SK-N-SH treated with all-trans-retinoic acid at 6 μM for 48 hours (cell line): Measurements from ENCODE around the gene CNIH1.

ENCODE experiments used
- ATAC-seq: fragments of 200-7000 bp; cut with Tn5 transposase; 3 replicates; pipeline ENCODE4 v1.9.1; 2020; ENCODE audit warnings: mild to moderate bottlenecking, moderate library complexity
- ARNTL ChIP-seq: fragments of 450-650 bp; formaldehyde crosslinking; IDR thresholded peaks from 2 replicates; pipeline ENCODE4 v1.5.0; 2020; ENCODE audit warnings: low read depth, mild to moderate bottlenecking, moderate library complexity, borderline replicate concordance
- BACH2 ChIP-seq: fragments of 250-450 bp; sonication (Bioruptor Pico); IDR thresholded peaks from 2 replicates; pipeline ENCODE4 v1.9.0; 2021; ENCODE audit warnings: mild to moderate bottlenecking, borderline replicate concordance
- CREB5 ChIP-seq: fragments of 250-450 bp; sonication (Bioruptor Pico); IDR thresholded peaks from 2 replicates; pipeline ENCODE4 v1.5.1; 2020; ENCODE audit warnings: low read depth, mild to moderate bottlenecking, moderate library complexity
- CSDC2 ChIP-seq: fragments of 250-450 bp; sonication (Bioruptor Pico); IDR thresholded peaks from 2 replicates; pipeline ENCODE4 v1.5.0; 2020; ENCODE audit warnings: mild to moderate bottlenecking, moderate library complexity
- ESRRG ChIP-seq: fragments of 250-450 bp; sonication (Bioruptor Pico); IDR thresholded peaks from 2 replicates; pipeline ENCODE4 v1.6.1; 2021; ENCODE audit warnings: mild to moderate bottlenecking
- ISL1 ChIP-seq: fragments of 250-450 bp; sonication (Bioruptor Pico); IDR thresholded peaks from 2 replicates; pipeline ENCODE4 v2.1.2; 2022; ENCODE audit warnings: mild to moderate bottlenecking, moderate library complexity
- OSR1 ChIP-seq: fragments of 250-450 bp; sonication (Bioruptor Pico); IDR thresholded peaks from 2 replicates; pipeline ENCODE4 v1.8.0; 2022; ENCODE audit warnings: moderate library complexity, mild to moderate bottlenecking, inconsistent platforms
- PATZ1 ChIP-seq: fragments of 250-450 bp; sonication (Bioruptor Pico); IDR thresholded peaks from 2 replicates; pipeline ENCODE4 v1.8.0; 2020; ENCODE audit warnings: mild to moderate bottlenecking, moderate library complexity, borderline replicate concordance
- POU6F1 ChIP-seq: fragments of 250-450 bp; sonication (Bioruptor Pico); IDR thresholded peaks from 2 replicates; pipeline ENCODE4 v1.8.0; 2021; ENCODE audit warnings: low read depth, mild to moderate bottlenecking, moderate library complexity, borderline replicate concordance
- TCF4 ChIP-seq: fragments of 250-450 bp; sonication (Bioruptor Pico); IDR thresholded peaks from 2 replicates; pipeline ENCODE4 v1.8.0; 2021; ENCODE audit warnings: mild to moderate bottlenecking, moderate library complexity, borderline replicate concordance
- TSHZ2 ChIP-seq: fragments of 250-450 bp; sonication (Bioruptor Pico); IDR thresholded peaks from 2 replicates; pipeline ENCODE4 v1.5.0; 2020; ENCODE audit warnings: mild to moderate bottlenecking, moderate library complexity
- ZFP30 ChIP-seq: fragments of 450-650 bp; formaldehyde crosslinking; IDR thresholded peaks from 2 replicates; pipeline ENCODE4 v1.5.0; 2022; ENCODE audit warnings: mild to moderate bottlenecking, moderate library complexity
- ZNF565 ChIP-seq: fragments of 450-650 bp; formaldehyde crosslinking; conservative IDR thresholded peaks from 2 replicates; pipeline ENCODE4 v1.5.0; 2020; ENCODE audit warnings: low read depth, mild to moderate bottlenecking, moderate library complexity

CNIH1 gene

DNA sequence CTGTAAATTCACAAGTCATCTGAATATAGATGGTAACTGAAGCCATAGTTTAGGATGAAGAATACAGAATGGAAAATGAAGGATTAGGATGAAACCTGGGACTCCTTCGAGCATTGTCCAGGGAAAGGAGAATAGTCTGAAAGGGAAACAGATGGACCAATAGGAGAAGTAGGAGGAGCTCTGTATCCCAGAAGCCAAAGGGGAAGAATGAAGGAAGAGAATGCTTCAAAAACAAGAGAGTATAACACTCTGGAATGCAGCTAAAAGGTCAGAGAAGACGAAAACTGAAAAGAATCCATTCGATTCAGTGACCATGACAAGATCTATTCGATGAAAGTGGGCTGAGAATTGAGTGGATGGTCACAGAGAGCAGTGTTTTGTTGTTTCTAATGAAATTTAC, 46.6 kb upstream of the CNIH1 start:
- TF ChIP-seq OSR1 (CRISPR knock-in tag), result no peak
- no peak for TF ChIP-seq PATZ1
- no peak for TF ChIP-seq TSHZ2 (CRISPR knock-in tag)
- TF ChIP-seq ZFP30, result no peak
- TF ChIP-seq ESRRG (CRISPR knock-in tag), result no peak
- TF ChIP-seq CREB5 (CRISPR knock-in tag), result no peak
- peak; percentile 74 for ATAC-seq

DNA sequence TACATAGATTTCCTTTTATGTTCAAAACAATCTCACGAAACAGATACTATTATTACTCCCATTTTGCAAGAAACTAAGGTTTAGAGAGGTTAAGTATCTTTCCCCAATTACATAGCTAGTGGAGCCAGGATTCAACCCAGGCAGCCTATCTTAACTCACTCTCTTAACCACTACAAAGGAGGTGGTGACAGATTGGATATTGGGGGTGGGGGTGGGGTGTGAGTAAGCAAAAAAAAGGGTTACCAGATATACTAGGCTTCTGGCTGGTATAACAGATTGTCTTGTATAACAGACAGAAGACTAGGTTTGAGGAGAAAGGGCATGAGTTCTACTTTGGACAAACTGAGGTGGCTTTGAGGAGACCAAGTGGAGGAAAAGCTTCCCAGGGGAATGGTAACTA, 45.5 kb upstream of the CNIH1 start:
- ATAC-seq, result no peak
- no peak for TF ChIP-seq ARNTL (CRISPR knock-in tag)
- no peak for TF ChIP-seq ISL1 (CRISPR knock-in tag)
- TF ChIP-seq ESRRG (CRISPR knock-in tag), result no peak
- no peak for TF ChIP-seq BACH2 (CRISPR knock-in tag)
- TF ChIP-seq ZNF565 (CRISPR knock-in tag), result no peak
- TF ChIP-seq CREB5 (CRISPR knock-in tag), result no peak
- TF ChIP-seq PATZ1, result no peak
- no peak for TF ChIP-seq TCF4
- no peak for TF ChIP-seq CSDC2 (CRISPR knock-in tag)

GRCh38 chr14:54483846-54484245, 42.7 kb upstream of the CNIH1 start:
- TF ChIP-seq ZFP30 (no peak), POU6F1 (CRISPR knock-in tag) (no peak), PATZ1 (no peak)
- TF ChIP-seq, all 23 proteins: peak for 0
- ATAC-seq, result no peak
